ENCODE results near the gene FIP1L1.

- TF ChIP-seq CTCF (conservative IDR thresholded peaks at IDR 0.05; ENCODE audit: low read depth, low read length): no peak
- TF ChIP-seq POLR2A (IDR thresholded peaks at IDR 0.05; ENCODE audit: low read depth, low read length): no peak
- no peak for TF ChIP-seq RAD21 (IDR thresholded peaks at IDR 0.05; ENCODE audit: low read length)
- TF ChIP-seq CHD1 (IDR thresholded peaks at IDR 0.05; ENCODE audit: low read depth, low read length): no peak
Observed at GRCh38 chr4:53427366-53427765, 49.9 kb downstream of the FIP1L1 start.
